ENCODE data around the gene LSM14B.
"Not testable (repeated sequence)": the region's sequence is repeated elsewhere in the genome, so short reads cannot be mapped to it uniquely, and the experiment has no call there.

The LSM14B gene

GRCh38 chr20:62121776-62122653, at the start of gene LSM14B:
Gene LSM14B (plus strand): TSS chr20:62122475. CDS start chr20:62122667, 192 bp downstream.
- FAIRE-seq: no peak

DNA sequence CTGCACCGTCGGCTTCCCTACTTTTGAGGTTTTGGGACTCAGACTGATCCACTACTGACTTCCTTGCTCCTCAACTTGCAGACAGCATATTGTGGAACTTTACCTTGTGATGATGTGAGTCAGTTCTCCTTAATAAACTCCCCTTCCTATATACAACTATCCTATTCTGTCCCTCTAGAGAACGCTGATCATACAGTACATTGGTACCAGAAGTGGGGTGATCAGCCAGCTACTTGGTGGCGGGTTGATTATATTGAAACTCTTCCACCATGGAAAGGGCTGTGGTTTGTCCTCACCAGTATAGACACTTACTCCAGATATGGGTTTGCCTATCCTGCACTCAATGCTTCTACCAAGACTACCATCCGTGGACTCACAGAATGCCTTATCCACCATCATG, 49.0 kb upstream of the LSM14B start:
- no peak for FAIRE-seq

GRCh38 chr20:62079166-62079565, 43.1 kb upstream of the LSM14B start:
- FAIRE-seq: no peak

- no peak for FAIRE-seq
Observed at GRCh38 chr20:62080249-62080990, 41.9 kb upstream of the LSM14B start.

- FAIRE-seq: no peak
Observed at GRCh38 chr20:62083312-62083711, 39.0 kb upstream of the LSM14B start.

DNA sequence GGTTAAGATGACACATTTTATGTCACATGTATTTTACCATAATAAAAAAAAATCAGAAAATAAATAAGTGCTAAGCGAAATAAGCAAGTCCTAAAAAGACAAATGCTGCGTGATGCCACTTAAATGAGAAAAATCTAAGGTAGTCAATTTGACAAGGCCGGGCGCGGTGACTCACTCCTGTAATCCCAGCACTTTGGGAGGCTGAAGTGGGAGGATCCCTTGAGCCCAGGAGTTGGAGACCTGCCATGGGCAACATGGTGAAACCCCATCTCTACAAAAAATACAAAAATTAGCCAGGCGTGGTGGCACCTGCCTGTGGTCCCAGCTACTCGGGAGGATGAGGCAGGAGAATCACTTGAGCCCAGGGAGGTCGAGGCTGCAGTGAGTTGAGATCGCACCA, 38.1 kb upstream of the LSM14B start:
- FAIRE-seq: not testable (repeated sequence)

GRCh38 chr20:62085206-62085605, 37.1 kb upstream of the LSM14B start:
- FAIRE-seq: no peak

- FAIRE-seq: no peak
Observed at GRCh38 chr20:62087227-62087626, 35.0 kb upstream of the LSM14B start.

DNA sequence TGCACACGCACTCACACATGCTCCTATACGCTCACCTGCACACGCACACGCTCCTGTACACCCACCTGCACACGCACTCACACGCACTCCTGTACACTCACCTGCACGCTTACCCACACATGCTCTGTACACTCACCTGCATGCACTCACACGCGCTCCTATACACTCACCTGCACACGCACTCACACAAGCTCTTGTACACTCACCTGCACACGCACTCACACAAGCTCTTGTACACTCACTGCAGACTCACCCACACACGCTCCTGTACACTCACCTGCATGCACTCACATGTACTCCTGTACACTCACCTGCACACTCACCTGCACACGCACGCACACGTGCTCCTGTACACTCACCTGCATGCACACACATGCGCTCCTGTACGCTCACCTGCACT, 34.6 kb upstream of the LSM14B start:
- no peak for FAIRE-seq

DNA sequence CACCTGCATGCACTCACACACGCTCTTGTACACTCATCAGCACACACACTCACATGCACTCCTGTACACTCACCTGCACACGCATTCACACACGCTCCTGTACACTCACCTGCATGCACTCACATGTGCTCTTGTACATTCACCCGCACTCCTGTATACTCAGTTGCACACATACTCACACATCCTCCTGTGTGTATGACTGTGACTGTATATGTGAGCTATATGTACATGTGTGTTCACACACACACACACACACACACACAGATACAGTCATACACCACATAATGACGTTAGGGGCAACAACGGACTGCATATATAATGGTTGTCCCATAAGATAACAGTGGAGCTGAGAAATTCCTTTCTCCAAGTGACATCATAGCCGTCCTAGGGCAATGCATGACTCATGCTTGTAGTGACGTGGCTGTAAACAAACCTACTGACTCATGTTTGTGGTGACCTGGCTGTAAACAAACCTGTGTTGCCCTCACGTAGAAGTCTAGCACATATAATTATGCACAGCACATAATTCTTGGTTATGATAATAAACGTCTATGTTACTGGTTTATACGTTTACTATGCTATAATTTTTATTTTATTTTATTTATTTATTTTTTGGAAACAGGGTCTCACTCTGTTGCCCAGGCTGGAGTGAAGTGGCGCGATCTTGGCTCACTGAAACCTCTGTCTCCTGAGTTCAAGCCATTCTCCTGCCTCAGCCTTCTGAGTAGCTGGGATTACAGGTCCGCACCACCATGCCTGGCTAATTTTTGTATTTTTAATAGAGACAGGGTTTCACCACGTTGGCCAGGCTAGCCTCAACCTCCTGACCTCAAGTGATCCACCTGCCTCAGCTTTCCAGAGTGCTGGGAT, 33.8 kb upstream of the LSM14B start:
- FAIRE-seq: no peak

DNA sequence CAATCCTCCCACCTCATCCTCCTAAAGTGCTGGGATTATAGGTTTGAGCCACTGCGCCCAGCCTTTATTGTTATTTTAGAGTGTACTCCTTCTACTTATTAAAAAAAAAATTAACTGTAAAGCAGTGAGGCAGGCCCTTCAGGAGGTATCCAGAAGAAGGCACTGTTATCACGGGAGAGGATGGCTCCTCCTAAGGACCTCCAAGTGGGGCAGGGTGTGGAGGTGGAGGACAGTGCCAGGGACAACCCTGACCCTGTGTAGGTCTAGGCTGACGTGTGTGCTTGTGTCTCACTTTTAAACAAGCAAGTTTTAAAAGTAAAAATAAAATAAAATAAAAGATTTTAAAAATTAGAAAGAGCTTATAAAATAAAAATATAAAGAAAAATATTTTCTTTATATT, 32.9 kb upstream of the LSM14B start:
- FAIRE-seq: no peak

DNA sequence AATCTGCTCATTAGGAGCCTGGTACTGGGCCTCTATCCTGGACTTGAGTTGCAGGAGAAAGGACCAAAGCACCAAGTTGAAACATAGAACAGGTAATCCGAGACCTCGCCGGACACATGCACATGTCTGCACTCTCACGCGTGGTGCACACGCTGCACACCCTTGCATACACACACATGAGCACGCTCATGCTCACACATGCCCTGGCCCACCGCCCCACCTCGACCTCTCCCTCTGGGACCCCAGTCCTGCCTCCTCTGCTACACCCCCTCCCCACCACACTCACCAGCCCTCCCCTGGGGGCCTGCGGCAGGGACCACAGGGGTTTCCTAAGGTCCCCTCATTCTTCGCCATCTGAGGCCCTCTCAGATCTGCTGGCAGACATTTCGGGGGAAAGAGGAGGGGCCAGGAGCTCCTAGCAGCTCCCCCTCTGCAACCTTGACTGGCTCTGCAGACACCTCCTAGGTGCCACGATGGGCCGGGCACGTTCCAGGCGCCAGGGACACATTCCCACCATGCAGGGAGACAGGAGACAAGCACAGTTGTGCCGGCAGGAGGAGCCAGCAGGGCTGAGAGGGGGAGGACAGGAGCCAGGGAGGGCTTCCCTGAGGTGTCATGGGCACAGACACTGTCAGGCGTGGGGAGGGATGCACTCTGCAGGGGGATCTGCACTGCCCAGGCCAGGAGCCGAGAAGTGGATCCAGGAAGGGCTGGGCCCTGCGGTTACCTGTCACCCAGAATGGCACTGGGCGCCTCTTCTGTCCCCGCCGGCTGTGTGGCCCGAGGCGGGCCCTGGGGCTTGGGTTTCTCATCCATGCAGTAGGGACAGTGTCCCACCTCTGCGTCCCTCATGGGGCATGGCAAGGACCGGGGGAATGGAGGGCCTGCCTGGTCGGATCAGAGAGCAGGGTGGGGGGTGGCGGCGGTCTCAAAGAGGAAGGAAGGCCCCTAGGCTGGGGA, 25.6 kb upstream of the LSM14B start:
- FAIRE-seq: no peak

- FAIRE-seq: no peak
Observed at GRCh38 chr20:62097881-62098407, 24.3 kb upstream of the LSM14B start.

DNA sequence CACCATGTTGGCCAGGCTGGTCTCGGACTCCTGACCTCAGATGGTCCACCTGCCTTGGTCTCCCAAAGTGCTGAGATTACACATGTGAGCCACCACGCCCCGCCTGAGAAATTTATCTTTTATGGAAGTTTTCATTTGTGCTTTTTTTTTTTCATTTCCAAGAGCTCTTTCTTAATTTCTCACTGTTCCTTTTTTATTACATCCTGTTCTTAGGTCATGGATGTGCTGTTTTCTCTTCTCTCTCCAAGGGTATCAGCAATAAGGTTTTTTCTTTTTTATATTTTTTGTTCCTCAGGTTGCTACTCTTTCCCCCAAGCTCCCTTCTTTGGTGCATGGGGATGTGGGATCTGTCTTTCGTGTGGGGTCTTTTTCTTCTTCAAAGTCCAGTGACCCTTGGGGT, 21.2 kb upstream of the LSM14B start:
- no peak for FAIRE-seq

DNA sequence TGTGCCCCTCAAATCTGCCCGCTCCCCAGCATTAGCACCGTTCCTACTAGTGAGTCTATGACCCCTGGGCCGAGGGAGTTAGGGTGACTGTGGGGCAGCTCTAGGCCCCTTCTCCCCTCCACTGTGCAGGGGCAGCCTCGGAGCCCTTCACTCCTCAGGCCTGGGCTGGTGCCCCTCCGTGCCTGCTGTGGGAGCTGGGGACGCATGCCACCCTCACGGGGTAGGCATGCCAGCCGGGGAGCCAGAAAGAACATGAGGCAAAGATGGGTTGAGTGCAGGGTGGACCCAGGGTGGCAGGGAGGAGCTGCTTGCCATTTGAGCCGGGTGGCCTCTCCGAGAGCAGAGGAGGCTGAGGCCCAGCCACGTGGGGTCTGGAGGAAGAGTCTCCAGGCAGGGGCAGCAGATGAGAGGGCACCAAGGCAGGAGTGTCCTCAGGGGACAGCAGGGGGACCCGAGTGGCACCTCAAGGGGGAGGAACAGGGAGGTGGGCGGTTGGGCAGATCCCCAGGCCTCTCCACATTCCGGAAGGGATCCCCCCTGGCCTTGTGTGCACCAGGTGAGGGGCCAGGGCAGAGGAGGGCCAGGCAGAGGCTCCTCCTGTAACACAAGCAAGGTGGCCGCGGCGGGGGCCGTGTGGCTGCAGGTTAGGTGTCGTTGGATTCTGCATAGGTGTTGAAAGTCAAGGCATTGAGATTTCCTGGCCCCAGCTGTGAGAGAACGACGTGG, 18.6 kb upstream of the LSM14B start:
- no peak for FAIRE-seq

- FAIRE-seq: no peak
Observed at GRCh38 chr20:62104234-62104789, 18.0 kb upstream of the LSM14B start.

DNA sequence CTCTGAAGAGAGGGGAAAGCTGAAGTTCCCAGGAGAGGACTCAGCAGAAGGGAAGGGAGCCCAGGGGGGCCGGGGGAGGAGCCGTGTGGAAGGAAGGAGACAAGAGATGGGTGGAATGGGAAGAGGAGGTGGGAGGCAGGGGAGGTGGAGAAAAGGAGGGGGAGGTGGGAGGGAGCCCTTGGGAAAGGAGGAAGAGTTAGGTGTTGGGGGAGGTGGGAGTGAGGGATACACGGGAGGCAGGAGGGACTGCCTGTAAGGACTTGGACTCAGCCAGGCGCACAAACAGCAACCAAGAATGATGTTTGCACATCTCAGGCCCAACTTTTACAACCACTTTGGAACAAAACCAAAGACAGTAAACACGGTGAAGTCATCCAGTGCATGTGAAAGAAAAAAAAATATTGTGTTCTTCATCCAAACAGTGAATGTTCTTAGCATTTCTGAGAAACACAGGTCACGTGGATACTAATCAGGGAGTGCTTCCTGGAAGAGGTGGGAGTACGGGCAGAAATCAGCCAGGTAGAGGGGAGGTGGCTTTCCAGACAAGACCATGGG, 17.4 kb upstream of the LSM14B start:
- FAIRE-seq: no peak

GRCh38 chr20:62105592-62105991, 16.7 kb upstream of the LSM14B start:
- no peak for FAIRE-seq

- FAIRE-seq: no peak
Observed at GRCh38 chr20:62111148-62111547, 11.1 kb upstream of the LSM14B start.

GRCh38 chr20:62112368-62112767, 9.9 kb upstream of the LSM14B start:
- no peak for FAIRE-seq
